ENCODE data around the gene ZNF234. TPM values are rescaled to one million over a fixed set of nuclear protein-coding genes. Genes with fewer than 3 reads are reported as not detected.
A peak's percentile ranks its signal among the peaks of the same experiment; 100 is the strongest.
"Not testable (repeated sequence)": the region's sequence is repeated elsewhere in the genome, so short reads cannot be mapped to it uniquely, and the experiment has no call there.

The ZNF234 gene
- total RNA-seq, 1 donor from 2014 or later = 19.3 TPM

DNA sequence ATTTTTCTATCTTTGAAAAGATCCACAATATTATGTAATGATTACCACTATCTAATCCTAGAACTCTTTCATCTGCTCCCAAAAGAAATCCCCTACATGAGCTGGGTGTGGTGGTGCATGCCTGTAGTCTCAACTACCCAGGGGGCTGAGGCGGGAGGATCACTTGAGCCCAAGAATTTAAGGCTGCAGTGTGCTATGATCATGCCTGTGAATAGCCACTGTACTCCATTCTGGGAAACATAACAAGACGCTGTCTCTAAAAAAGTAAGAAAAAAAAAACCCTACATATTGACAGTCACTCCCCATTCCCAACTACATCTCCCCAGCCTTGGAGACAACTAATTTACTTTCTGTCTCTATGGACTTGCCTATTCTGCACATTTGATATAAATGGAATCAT lies 22.4 kb downstream of the ZNF234 start:
- Mint-ChIP-seq H3K9me3 (ENCODE audit: unreplicated experiment) (peaks cover 31% of the 10 kb centered on the region), H3K36me3 (ENCODE audit: unreplicated experiment) (peaks cover 27% of the 10 kb centered on the region), H3K27ac (ENCODE audit: unreplicated experiment) (no peak overlapping the region), H3K27me3 (ENCODE audit: unreplicated experiment) (no peaks in the 10 kb centered on the region), H3K4me3 (ENCODE audit: unreplicated experiment) (no peak overlapping the region), H3K4me1 (ENCODE audit: unreplicated experiment) (peaks cover 23% of the 10 kb centered on the region)
- TF ChIP-seq, protein P1, sequence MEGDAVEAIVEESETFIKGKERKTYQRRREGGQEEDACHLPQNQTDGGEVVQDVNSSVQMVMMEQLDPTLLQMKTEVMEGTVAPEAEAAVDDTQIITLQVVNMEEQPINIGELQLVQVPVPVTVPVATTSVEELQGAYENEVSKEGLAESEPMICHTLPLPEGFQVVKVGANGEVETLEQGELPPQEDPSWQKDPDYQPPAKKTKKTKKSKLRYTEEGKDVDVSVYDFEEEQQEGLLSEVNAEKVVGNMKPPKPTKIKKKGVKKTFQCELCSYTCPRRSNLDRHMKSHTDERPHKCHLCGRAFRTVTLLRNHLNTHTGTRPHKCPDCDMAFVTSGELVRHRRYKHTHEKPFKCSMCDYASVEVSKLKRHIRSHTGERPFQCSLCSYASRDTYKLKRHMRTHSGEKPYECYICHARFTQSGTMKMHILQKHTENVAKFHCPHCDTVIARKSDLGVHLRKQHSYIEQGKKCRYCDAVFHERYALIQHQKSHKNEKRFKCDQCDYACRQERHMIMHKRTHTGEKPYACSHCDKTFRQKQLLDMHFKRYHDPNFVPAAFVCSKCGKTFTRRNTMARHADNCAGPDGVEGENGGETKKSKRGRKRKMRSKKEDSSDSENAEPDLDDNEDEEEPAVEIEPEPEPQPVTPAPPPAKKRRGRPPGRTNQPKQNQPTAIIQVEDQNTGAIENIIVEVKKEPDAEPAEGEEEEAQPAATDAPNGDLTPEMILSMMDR (IDR thresholded peaks at IDR 0.05) = no peak
- no peak for DNase-seq (ENCODE audit: extremely low spot score, unreplicated experiment)

- Mint-ChIP-seq H3K27ac (ENCODE audit: unreplicated experiment) (peak overlapping the region; percentile 100), H3K27me3 (ENCODE audit: unreplicated experiment) (no peaks in the 10 kb centered on the region), H3K9me3 (ENCODE audit: unreplicated experiment) (peaks cover 33% of the 10 kb centered on the region), H3K36me3 (ENCODE audit: unreplicated experiment) (peaks cover 32% of the 10 kb centered on the region), H3K4me3 (ENCODE audit: unreplicated experiment) (peak overlapping the region; percentile 98), H3K4me1 (ENCODE audit: unreplicated experiment) (peaks cover 23% of the 10 kb centered on the region)
- TF ChIP-seq, protein P1 (IDR thresholded peaks at IDR 0.05) = no peak
- DNase-seq (ENCODE audit: extremely low spot score, unreplicated experiment) = no peak
Observed at GRCh38 chr19:44164327-44164672, 22.9 kb downstream of the ZNF234 start.

DNA sequence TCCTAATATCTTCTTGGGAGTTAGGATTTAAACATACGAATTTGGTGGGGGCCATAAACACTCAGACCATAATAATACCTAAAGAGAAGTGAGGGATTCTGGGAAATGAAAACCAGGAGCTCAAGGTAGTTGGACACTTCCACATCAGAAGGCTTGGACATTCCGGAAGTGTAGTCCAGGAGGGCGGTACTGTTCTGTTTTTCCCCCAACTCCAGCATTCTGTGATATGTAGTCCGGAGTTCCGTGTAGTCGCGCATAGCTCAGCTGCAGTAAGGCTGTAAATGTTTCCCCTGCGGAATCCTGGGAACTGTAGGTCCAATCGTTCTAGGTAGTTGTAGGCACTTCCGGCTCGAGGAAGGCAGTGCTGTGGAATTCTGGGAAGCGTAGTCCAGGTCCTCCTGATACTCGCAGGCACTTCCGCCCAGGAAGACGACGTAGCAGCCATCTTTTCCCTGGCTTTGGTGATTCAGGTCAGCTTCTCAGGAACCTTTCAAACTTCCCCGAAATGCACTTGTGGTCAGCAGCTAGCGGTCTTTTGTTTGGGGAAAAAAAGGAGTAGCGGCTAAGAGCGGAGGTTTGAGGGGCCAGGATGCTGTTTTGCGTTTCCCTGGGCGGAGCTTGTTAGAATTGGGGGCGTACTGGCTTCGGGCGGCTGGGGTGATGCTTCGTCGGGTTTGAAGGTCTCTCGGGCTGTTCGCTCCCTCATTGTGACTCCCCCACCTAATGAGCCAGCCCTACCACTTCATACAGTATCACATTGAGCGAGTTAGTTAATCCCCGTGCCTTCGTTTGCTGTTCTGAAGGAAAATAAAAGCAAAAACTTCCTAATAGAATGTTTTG lies 23.5 kb downstream of the ZNF234 start, which contains the start of gene ZNF226:
ZNF226 (plus strand) TSS at position 428 of the 840 bp plus-strand sequence. CDS start 4,981 bp downstream, outside the sequence.
- peaks cover 34% of the 10 kb centered on the region for H3K9me3 Mint-ChIP-seq (ENCODE audit: unreplicated experiment)

DNA sequence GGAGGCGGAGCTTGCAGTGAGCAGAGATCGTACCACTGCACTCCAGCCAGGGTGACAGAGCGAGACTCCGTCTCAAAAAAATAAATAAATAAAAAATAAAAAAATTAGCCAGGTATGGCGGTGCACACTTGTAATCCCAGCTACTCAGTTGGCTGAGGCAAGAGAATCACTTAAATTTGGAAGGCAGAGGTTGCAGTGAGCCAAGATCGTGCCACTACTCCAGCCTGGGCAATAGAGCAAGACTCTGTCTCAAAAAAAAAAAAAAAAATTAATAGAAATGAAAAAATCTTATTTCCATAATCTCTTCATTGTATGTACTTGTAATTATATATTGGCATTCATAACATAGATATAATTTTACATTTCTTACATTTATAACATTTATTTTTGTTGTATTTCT lies 29.3 kb downstream of the ZNF234 start:
- not testable (repeated sequence) for DNase-seq (ENCODE audit: extremely low spot score, unreplicated experiment); H3K27ac Mint-ChIP-seq (ENCODE audit: unreplicated experiment); H3K27me3 Mint-ChIP-seq (ENCODE audit: unreplicated experiment); H3K4me3 Mint-ChIP-seq (ENCODE audit: unreplicated experiment)
- H3K36me3 Mint-ChIP-seq (ENCODE audit: unreplicated experiment) = peaks cover 86% of the 10 kb centered on the region
- peaks cover 15% of the 10 kb centered on the region for H3K4me1 Mint-ChIP-seq (ENCODE audit: unreplicated experiment)
- peaks cover 45% of the 10 kb centered on the region for H3K9me3 Mint-ChIP-seq (ENCODE audit: unreplicated experiment)

More for the DNA sequence above, 23.5 kb downstream of the ZNF234 start, which contains the start of gene ZNF226:
- DNase-seq (ENCODE audit: extremely low spot score, unreplicated experiment) = peak; percentile 95
- Mint-ChIP-seq H3K36me3 (ENCODE audit: unreplicated experiment) (peaks cover 38% of the 10 kb centered on the region), H3K4me1 (ENCODE audit: unreplicated experiment) (peaks cover 23% of the 10 kb centered on the region), H3K4me3 (ENCODE audit: unreplicated experiment) (peak within 1 kb of the TSS; percentile 98), H3K27me3 (ENCODE audit: unreplicated experiment) (no peaks in the 10 kb centered on the region), H3K27ac (ENCODE audit: unreplicated experiment) (peak within 1 kb of the TSS; percentile 100)
- TF ChIP-seq, protein P1 (IDR thresholded peaks at IDR 0.05) = no peak

GRCh38 chr19:44176590-44176989 lies 35.2 kb downstream of the ZNF234 start:
- peaks cover 68% of the 10 kb centered on the region for H3K9me3 Mint-ChIP-seq (ENCODE audit: unreplicated experiment)
- TF ChIP-seq, protein P1 (IDR thresholded peaks at IDR 0.05) = no peak
- DNase-seq (ENCODE audit: extremely low spot score, unreplicated experiment) = no peak
- no peaks in the 10 kb centered on the region for H3K27me3 Mint-ChIP-seq (ENCODE audit: unreplicated experiment)
- no peaks in the 10 kb centered on the region for H3K4me1 Mint-ChIP-seq (ENCODE audit: unreplicated experiment)
- H3K4me3 Mint-ChIP-seq (ENCODE audit: unreplicated experiment) = no peak overlapping the region
- no peak overlapping the region for H3K27ac Mint-ChIP-seq (ENCODE audit: unreplicated experiment)
- H3K36me3 Mint-ChIP-seq (ENCODE audit: unreplicated experiment) = peaks cover 64% of the 10 kb centered on the region
